PC-3 (cell line): Measurements from ENCODE around the gene ERI3. TPM values are rescaled to one million over a fixed set of nuclear protein-coding genes. Genes with fewer than 3 reads are reported as not detected.
A peak's percentile ranks its signal among the peaks of the same experiment; 100 is the strongest.

Source experiments
- ATAC-seq: fragments of 200-7000 bp; cut with Tn5 transposase; 2 replicates; pipeline ENCODE4 v1.9.1; 2020; ENCODE audit warnings: mild to moderate bottlenecking, moderate library complexity
- BruUV-seq: library from RNA; stranded (reverse); fragments of 400-500 nt; replicated peaks from 2 replicates; lab custom pipeline; 2021; lab: Mats Ljungman, UMichigan
- CTCF ChIA-PET: fragments of 300-600 bp; sonication (Branson Sonifier 250); formaldehyde crosslinking; loops from one replicate; lab custom pipeline; 2022; ENCODE audit warnings: antibody characterized with exemption; lab: Charles Lee
- POLR2A ChIA-PET: fragments of 300-600 bp; sonication (Branson Sonifier 250); formaldehyde crosslinking; loops from one replicate; lab custom pipeline; 2022; ENCODE audit warnings: antibody characterized with exemption; ENCODE audit not compliant: unreplicated experiment; lab: Charles Lee
- DNase-seq: peaks from one replicate; pipeline ENCODE4 v3.0.0-alpha.2; 2015
- H2AFZ ChIP-seq: fragments of 300-600 bp; sonication (generic); 2 replicates; pipeline ENCODE4 v1.6.0; 2016; ENCODE audit warnings: antibody characterized with exemption, low read length
- H3F3A ChIP-seq: fragments of 300-600 bp; sonication (generic); one replicate; pipeline ENCODE4 v1.6.0; 2017; ENCODE audit warnings: antibody characterized with exemption, low read length, control low read depth, mild to moderate bottlenecking; ENCODE audit not compliant: unreplicated experiment
- H3K27ac ChIP-seq: fragments of 300-600 bp; sonication (generic); 2 replicates; pipeline ENCODE4 v1.5.1; 2016; ENCODE audit warnings: mild to moderate bottlenecking, low read length
- H3K27me3 ChIP-seq: fragments of 300-600 bp; sonication (generic); 2 replicates; pipeline ENCODE4 v1.6.1; 2016; ENCODE audit warnings: low read length, mixed read lengths
- H3K36me3 ChIP-seq: fragments of 300-600 bp; sonication (generic); 2 replicates; pipeline ENCODE4 v1.6.1; 2016; ENCODE audit warnings: low read depth, mixed run types, low read length, mixed read lengths
- H3K4me1 ChIP-seq: fragments of 300-600 bp; sonication (generic); 2 replicates; pipeline ENCODE4 v1.5.1; 2016; ENCODE audit warnings: low read length; ENCODE audit not compliant: insufficient read depth
- H3K4me2 ChIP-seq: fragments of 300-600 bp; sonication (generic); 2 replicates; pipeline ENCODE4 v1.6.0; 2016; ENCODE audit warnings: low read length
- H3K4me3 ChIP-seq: fragments of 300-600 bp; sonication (generic); 2 replicates; pipeline ENCODE4 v1.5.1; 2016; ENCODE audit warnings: mild to moderate bottlenecking, low read length, mixed read lengths
- H3K79me2 ChIP-seq: fragments of 300-600 bp; sonication (generic); 2 replicates; pipeline ENCODE4 v1.6.1; 2017; ENCODE audit warnings: low read length, mixed read lengths
- H3K9ac ChIP-seq: fragments of 300-600 bp; sonication (generic); 2 replicates; pipeline ENCODE4 v1.6.0; 2016; ENCODE audit warnings: mild to moderate bottlenecking, low read length
- H3K9me2 ChIP-seq: fragments of 300-600 bp; sonication (generic); replicated peaks from 2 replicates; pipeline ENCODE4 v1.6.1; 2016; ENCODE audit warnings: mixed run types, low read length, mixed read lengths
- H3K9me3 ChIP-seq: fragments of 300-600 bp; sonication (generic); 2 replicates; pipeline ENCODE4 v1.6.1; 2016; ENCODE audit warnings: low read length, mixed read lengths
- H4K20me1 ChIP-seq: fragments of 300-600 bp; sonication (generic); 2 replicates; pipeline ENCODE4 v1.6.1; 2016; ENCODE audit warnings: low read length, mixed read lengths
- CTCF ChIP-seq: fragments of 300-600 bp; sonication (generic); conservative IDR thresholded peaks from 2 replicates; pipeline ENCODE4 v1.5.1; 2017; ENCODE audit warnings: antibody characterized with exemption, low read depth, mild to moderate bottlenecking, low read length
- EZH2 ChIP-seq: fragments of 300-600 bp; sonication (generic); IDR thresholded peaks from one replicate; pipeline ENCODE4 v1.6.1; 2017; ENCODE audit warnings: antibody characterized with exemption, mild to moderate bottlenecking, low read length; ENCODE audit not compliant: unreplicated experiment
- EZH2phosphoT487 ChIP-seq: fragments of 300-600 bp; sonication (generic); IDR thresholded peaks from 2 replicates; pipeline ENCODE4 v1.6.1; 2018; ENCODE audit warnings: mild to moderate bottlenecking, antibody characterized with exemption, low read length, borderline replicate concordance
- intact Hi-C: fragments of 100-400 bp; cut with micrococcal nuclease; formaldehyde crosslinking; loops from 2 replicates; pipeline ENCODE4 v1.9.0; 2023
- total RNA-seq: library from RNA; depleted of rRNA; stranded (reverse); fragments of >200 nt; gene quantifications from 2 replicates; pipeline ENCODE4 v1.2.3, GENCODE V29; 2014

ERI3 gene
- total RNA-seq, 1 experiment from 2014 or later, result 138 TPM

GRCh38 chr1:44251989-44252671 lies 102.9 kb downstream of the ERI3 start:
- ATAC-seq, result no peak
- H3K9me3 ChIP-seq, result no peaks in the 10 kb centered on the region
- H3K4me3 ChIP-seq, result no peak overlapping the region
- no peak overlapping the region for H2AFZ ChIP-seq
- no TSS peak for BruUV-seq
- no peaks in the 10 kb centered on the region for H3K79me2 ChIP-seq
- ChIA-PET POLR2A (interaction anchor here (0.7 kb wide), 1 partner anchor 916 kb away, joined by 3 read pairs; no protein-coding TSS in a partner anchor), CTCF (no interaction called here)
- intact Hi-C loops, result no loop called here
- DNase-seq, result no peak
- no peak overlapping the region for H3K4me2 ChIP-seq
- H3K36me3 ChIP-seq, result no peaks in the 10 kb centered on the region
- H3K9me2 ChIP-seq, result no peaks in the 10 kb centered on the region
- TF ChIP-seq EZH2 (no peak), EZH2phosphoT487 (no peak), CTCF (no peak)
- no peaks in the 10 kb centered on the region for H3K4me1 ChIP-seq
- no peaks in the 10 kb centered on the region for H3K27me3 ChIP-seq
- no peaks in the 10 kb centered on the region for H4K20me1 ChIP-seq
- no peaks in the 10 kb centered on the region for H3F3A ChIP-seq
- no peak overlapping the region for H3K9ac ChIP-seq
- H3K27ac ChIP-seq, result no peak overlapping the region

GRCh38 chr1:44251486-44251885 lies 103.6 kb downstream of the ERI3 start:
- H2AFZ ChIP-seq, result no peak overlapping the region
- CTCF ChIA-PET, result no interaction called here
- 0 out of 2 replicates have a peak, but pooled peaks cover 3% of the 10 kb centered on the region for H3K36me3 ChIP-seq
- no peak overlapping the region for H3K4me3 ChIP-seq
- intact Hi-C loops, result no loop called here
- H3K9me2 ChIP-seq, result no peaks in the 10 kb centered on the region
- ATAC-seq, result peak; percentile 29; the same call in 1 of the 2 replicates
- TF ChIP-seq CTCF (no peak), EZH2 (no peak), EZH2phosphoT487 (no peak)
- POLR2A ChIA-PET, result interaction anchor here (0.7 kb wide), 1 partner anchor 915 kb away, joined by 3 read pairs; no protein-coding TSS in a partner anchor
- H4K20me1 ChIP-seq, result no peaks in the 10 kb centered on the region
- H3K9me3 ChIP-seq, result no peaks in the 10 kb centered on the region
- DNase-seq, result no peak
- H3K4me2 ChIP-seq, result no peak overlapping the region
- no peaks in the 10 kb centered on the region for H3K27me3 ChIP-seq
- no TSS peak for BruUV-seq
- no peak overlapping the region for H3K27ac ChIP-seq
- H3K4me1 ChIP-seq, result no peaks in the 10 kb centered on the region
- H3F3A ChIP-seq, result no peaks in the 10 kb centered on the region
- H3K9ac ChIP-seq, result no peak overlapping the region
- H3K79me2 ChIP-seq, result no peaks in the 10 kb centered on the region
